ENCODE measurements around the gene TTC7B.

GRCh38 chr14:90655829-90656228, 160.4 kb downstream of the TTC7B start:
- TF ChIP-seq CTCF (IDR thresholded peaks at IDR 0.05) (no peak), EZH2 (IDR thresholded peaks at IDR 0.05; ENCODE audit: borderline replicate concordance, insufficient read depth, low read depth, low read length, poor library complexity, severe bottlenecking) (no peak)
